Esophagus squamous epithelium (tissue), 4 donors: Measurements from ENCODE around the gene DMPK.

ENCODE experiments used
- CTCF ChIP-seq, 6 experiments: fragments of 450-650 bp in 4 of 6; fragments of 200-600 bp in 2 of 6; sonication (generic) in 2 of 6; IDR thresholded peaks; one replicate each; pipeline ENCODE4 v1.5.1; 2016 to 2019; ENCODE audit warnings: antibody characterized with exemption in 6 of 6, mild to moderate bottlenecking in 4 of 6, moderate library complexity in 4 of 6
- POLR2A ChIP-seq, 4 donors: fragments of 450-650 bp; IDR thresholded peaks; one replicate each; pipeline ENCODE4 v1.6.1; 2017; ENCODE audit warnings: antibody characterized with exemption in 4 of 4, mild to moderate bottlenecking in 4 of 4, moderate library complexity in 3 of 4

GRCh38 chr19:45827459-45828093, 45.3 kb upstream of the DMPK start:
- TF ChIP-seq POLR2A (IDR thresholded peaks at IDR 0.05) (no peak), CTCF (IDR thresholded peaks at IDR 0.05) (no peak)
